HG02763 (cell line): ENCODE measurements around the gene CD40.

ENCODE experiments used
- ATAC-seq: cut with Tn5 transposase; IDR thresholded peaks from one replicate; pipeline ENCODE4 v1.9.1; 2021; ENCODE audit warnings: mild to moderate bottlenecking, moderate library complexity; ENCODE audit not compliant: unreplicated experiment

The CD40 gene

GRCh38 chr20:46169245-46170171 is 51.4 kb downstream of the CD40 start:
- ATAC-seq: no peak

GRCh38 chr20:46171476-46171875 is 53.4 kb downstream of the CD40 start:
- no peak for ATAC-seq

- no peak for ATAC-seq
Observed at GRCh38 chr20:46171909-46172308, 53.8 kb downstream of the CD40 start.

- no peak for ATAC-seq
Observed at GRCh38 chr20:46172455-46172854, 54.3 kb downstream of the CD40 start.

- ATAC-seq: no peak
Observed at GRCh38 chr20:46172961-46173536, 54.9 kb downstream of the CD40 start.

GRCh38 chr20:46173652-46174468 is 55.7 kb downstream of the CD40 start:
- ATAC-seq: no peak

GRCh38 chr20:46174469-46175126 is 56.5 kb downstream of the CD40 start:
- no peak for ATAC-seq

GRCh38 chr20:46175127-46175494 is 57.0 kb downstream of the CD40 start:
- no peak for ATAC-seq

GRCh38 chr20:46176739-46177378 is 58.7 kb downstream of the CD40 start:
- ATAC-seq: no peak

GRCh38 chr20:46177768-46178167 is 59.7 kb downstream of the CD40 start:
- no peak for ATAC-seq

- ATAC-seq: no peak
Observed at GRCh38 chr20:46178891-46179290, 60.8 kb downstream of the CD40 start.
